ENCODE data around the gene ZNF200.
A peak's percentile ranks its signal among the peaks of the same experiment; 100 is the strongest.

Gene ZNF200

GRCh38 chr16:3179651-3180050 lies 55.3 kb downstream of the ZNF200 start:
- peaks cover 5% of the 10 kb centered on the region for H3K9me3 ChIP-seq (ENCODE audit: insufficient read depth, low read length, severe bottlenecking)
- no peak overlapping the region for H3K9ac ChIP-seq (ENCODE audit: low read depth, low read length)
- H3K27ac ChIP-seq (ENCODE audit: low read length) = no peak overlapping the region
- ATAC-seq (ENCODE audit: insufficient read depth, low read depth) (no peak), DNase-seq (no peak)
- H3K4me3 ChIP-seq (ENCODE audit: low read depth in 1 of 2, low read length in 2 of 2) = no peak overlapping the region
- H3K27me3 ChIP-seq (ENCODE audit: insufficient read depth, low read length, poor library complexity) = no peaks in the 10 kb centered on the region
- no peaks in the 10 kb centered on the region for H4K20me1 ChIP-seq (ENCODE audit: insufficient read depth, low read length)
- no peaks in the 10 kb centered on the region for H3K79me2 ChIP-seq (ENCODE audit: insufficient read depth, low read length)
- H3K4me2 ChIP-seq (ENCODE audit: insufficient read depth, low read length) = no peak overlapping the region
- TF ChIP-seq EZH2 (IDR thresholded peaks at IDR 0.05; ENCODE audit: borderline replicate concordance, low read depth, low read length, severe bottlenecking) (no peak), CTCF (IDR thresholded peaks at IDR 0.05; ENCODE audit: borderline replicate concordance, extremely low read depth, low read length, poor library complexity, severe bottlenecking) (no peak)
- no peaks in the 10 kb centered on the region for H3K36me3 ChIP-seq (ENCODE audit: insufficient read depth, low read length)
- no peaks in the 10 kb centered on the region for H3K4me1 ChIP-seq (ENCODE audit: insufficient read depth, low read length)
- H2AFZ ChIP-seq (ENCODE audit: low read depth, low read length) = no peak overlapping the region

GRCh38 chr16:3175157-3176093 lies 59.5 kb downstream of the ZNF200 start:
- TF ChIP-seq EZH2 (IDR thresholded peaks at IDR 0.05; ENCODE audit: borderline replicate concordance, low read depth, low read length, severe bottlenecking) (no peak), CTCF (IDR thresholded peaks at IDR 0.05; ENCODE audit: borderline replicate concordance, extremely low read depth, low read length, poor library complexity, severe bottlenecking) (no peak)
- Histone ChIP-seq H3K79me2 (ENCODE audit: insufficient read depth, low read length) (no peaks in the 10 kb centered on the region), H3K27ac (ENCODE audit: low read length) (no peak overlapping the region), H3K4me1 (ENCODE audit: insufficient read depth, low read length) (peaks cover 11% of the 10 kb centered on the region), H3K4me2 (ENCODE audit: insufficient read depth, low read length) (no peak overlapping the region), H3K9me3 (ENCODE audit: insufficient read depth, low read length, severe bottlenecking) (no peaks in the 10 kb centered on the region), H3K36me3 (ENCODE audit: insufficient read depth, low read length) (no peaks in the 10 kb centered on the region), H3K4me3 (ENCODE audit: low read depth in 1 of 2, low read length in 2 of 2) (no peak overlapping the region), H2AFZ (ENCODE audit: low read depth, low read length) (no peak overlapping the region), H4K20me1 (ENCODE audit: insufficient read depth, low read length) (no peaks in the 10 kb centered on the region), H3K9ac (ENCODE audit: low read depth, low read length) (no peak overlapping the region), H3K27me3 (ENCODE audit: insufficient read depth, low read length, poor library complexity) (no peaks in the 10 kb centered on the region)
- ATAC-seq (ENCODE audit: insufficient read depth, low read depth) = no peak
- no peak for DNase-seq

GRCh38 chr16:3174618-3175148 lies 60.3 kb downstream of the ZNF200 start:
- ATAC-seq (ENCODE audit: insufficient read depth, low read depth) (no peak), DNase-seq (no peak)
- Histone ChIP-seq H3K9ac (ENCODE audit: low read depth, low read length) (no peak overlapping the region), H3K4me1 (ENCODE audit: insufficient read depth, low read length) (peaks cover 11% of the 10 kb centered on the region), H3K9me3 (ENCODE audit: insufficient read depth, low read length, severe bottlenecking) (no peaks in the 10 kb centered on the region), H3K27me3 (ENCODE audit: insufficient read depth, low read length, poor library complexity) (no peaks in the 10 kb centered on the region), H3K36me3 (ENCODE audit: insufficient read depth, low read length) (no peaks in the 10 kb centered on the region), H3K4me2 (ENCODE audit: insufficient read depth, low read length) (peak overlapping the region; percentile 56; the same call in 1 of the 2 replicates), H3K27ac (ENCODE audit: low read length) (no peak overlapping the region), H3K79me2 (ENCODE audit: insufficient read depth, low read length) (no peaks in the 10 kb centered on the region), H4K20me1 (ENCODE audit: insufficient read depth, low read length) (no peaks in the 10 kb centered on the region), H2AFZ (ENCODE audit: low read depth, low read length) (no peak overlapping the region), H3K4me3 (ENCODE audit: low read depth in 1 of 2, low read length in 2 of 2) (no peak overlapping the region)
- TF ChIP-seq CTCF (IDR thresholded peaks at IDR 0.05; ENCODE audit: borderline replicate concordance, extremely low read depth, low read length, poor library complexity, severe bottlenecking) (no peak), EZH2 (IDR thresholded peaks at IDR 0.05; ENCODE audit: borderline replicate concordance, low read depth, low read length, severe bottlenecking) (no peak)
